Measurements from ENCODE around the gene ARHGEF25. TPM values are rescaled to one million over a fixed set of nuclear protein-coding genes. Genes with fewer than 3 reads are reported as not detected.

Gene ARHGEF25
- total and polyA plus RNA-seq, 2 of the 4 experiments (the other 2 are of a cell fraction), result 6.3 to 17.9 TPM

DNA sequence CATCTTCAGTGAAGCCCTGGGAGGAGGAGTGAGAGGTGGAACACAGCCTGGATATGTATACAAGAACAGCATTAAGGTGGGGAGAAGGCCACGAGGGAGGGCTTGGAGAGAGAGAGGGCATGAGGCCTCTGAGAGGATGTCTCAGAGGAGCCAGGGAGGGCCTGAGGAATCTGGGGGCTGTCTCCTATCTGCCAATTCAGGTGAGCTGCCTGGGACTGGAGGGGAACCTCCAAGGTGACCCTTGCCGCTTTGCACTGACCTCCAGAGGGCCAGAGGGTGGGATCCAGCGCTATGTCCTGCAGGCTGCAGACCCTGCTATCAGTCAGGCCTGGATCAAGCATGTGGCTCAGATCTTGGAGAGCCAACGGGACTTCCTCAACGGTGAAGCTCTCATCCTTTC, 4.4 kb downstream of the ARHGEF25 start:
- Histone ChIP-seq H4K8ac (ENCODE audit: low read depth in 2 of 2, low read length in 2 of 2) (no peak overlapping the region), H4K5ac (ENCODE audit: low read depth, low read length) (no peak overlapping the region), H3K14ac (replicated peaks; ENCODE audit: low read depth, low read length) (no peak overlapping the region), H3K18ac (ENCODE audit: low read depth, low read length) (no peak overlapping the region), H4K20me1 (ENCODE audit: insufficient read depth, low read length) (no peaks in the 10 kb centered on the region), H3K9me1 (ENCODE audit: insufficient read depth, low read length) (peaks cover 8% of the 10 kb centered on the region; the same call in 1 of the 2 replicates), H3K4me1 (ENCODE audit: control insufficient read depth, insufficient read depth, low read length) (peaks cover 4% of the 10 kb centered on the region), H3K27ac (ENCODE audit: insufficient read depth, low read length) (no peak overlapping the region), H2AFZ (replicated peaks; ENCODE audit: low read length, poor library complexity) (no peak overlapping the region), H2BK5ac (ENCODE audit: low read depth, low read length, poor library complexity, severe bottlenecking) (no peak overlapping the region), H2BK120ac (ENCODE audit: low read depth, low read length) (no peak overlapping the region), H3K36me3 (ENCODE audit: control insufficient read depth, insufficient read depth, low read length) (peaks cover 36% of the 10 kb centered on the region), H3K4me2 (ENCODE audit: low read depth, low read length) (no peak overlapping the region), H2AK5ac (ENCODE audit: low read depth, low read length) (no peak overlapping the region), H4K91ac (ENCODE audit: insufficient read depth, low read depth, low read length) (no peak overlapping the region), H3K23ac (ENCODE audit: low read depth, low read length) (no peak overlapping the region), H3K4ac (ENCODE audit: low read depth, low read length) (no peak overlapping the region), H2AK9ac (replicated peaks; ENCODE audit: low read depth, low read length, poor library complexity) (no peak overlapping the region), H3K4me3 (ENCODE audit: insufficient read depth, low read depth, low read length) (no peak overlapping the region), H3K9ac (ENCODE audit: low read depth, low read length) (no peak overlapping the region), H2BK20ac (ENCODE audit: low read depth, low read length) (no peak overlapping the region), H3K9me3 (ENCODE audit: control insufficient read depth, insufficient read depth, low read length) (no peaks in the 10 kb centered on the region), H3K56ac (ENCODE audit: extremely low read depth, insufficient read depth, low read length) (no peak overlapping the region), H3K27me3 (ENCODE audit: control insufficient read depth, insufficient read depth, low read length) (peaks cover 10% of the 10 kb centered on the region), H3K79me1 (ENCODE audit: low read depth in 1 of 2, low read length in 2 of 2) (peaks cover 0 to 13% of the 10 kb centered on the region in 2 experiments; a peak in 2 of 4 replicates), H2BK15ac (ENCODE audit: low read depth, low read length) (no peak overlapping the region)
- no peak for TF ChIP-seq MAZ (IDR thresholded peaks at IDR 0.05; ENCODE audit: borderline replicate concordance, low read depth, low read length)
- no peak for TF ChIP-seq RFX5 (IDR thresholded peaks at IDR 0.05; ENCODE audit: low read depth, low read length)
- TF ChIP-seq FOS (IDR thresholded peaks at IDR 0.05; ENCODE audit: low read depth, low read length), result no peak
- TF ChIP-seq, protein P1, sequence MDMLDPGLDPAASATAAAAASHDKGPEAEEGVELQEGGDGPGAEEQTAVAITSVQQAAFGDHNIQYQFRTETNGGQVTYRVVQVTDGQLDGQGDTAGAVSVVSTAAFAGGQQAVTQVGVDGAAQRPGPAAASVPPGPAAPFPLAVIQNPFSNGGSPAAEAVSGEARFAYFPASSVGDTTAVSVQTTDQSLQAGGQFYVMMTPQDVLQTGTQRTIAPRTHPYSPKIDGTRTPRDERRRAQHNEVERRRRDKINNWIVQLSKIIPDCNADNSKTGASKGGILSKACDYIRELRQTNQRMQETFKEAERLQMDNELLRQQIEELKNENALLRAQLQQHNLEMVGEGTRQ (IDR thresholded peaks at IDR 0.05; ENCODE audit: low read depth, low read length), result no peak
- no peak for TF ChIP-seq CEBPB (IDR thresholded peaks at IDR 0.05; ENCODE audit: low read depth, low read length)
- no peak for TF ChIP-seq RAD21 (IDR thresholded peaks at IDR 0.05; ENCODE audit: low read length)
- TF ChIP-seq MAFK (IDR thresholded peaks at IDR 0.05; ENCODE audit: low read depth, low read length), result no peak
- no peak for TF ChIP-seq CHD1 (IDR thresholded peaks at IDR 0.05; ENCODE audit: low read depth, low read length)
- TF ChIP-seq, protein P2, sequence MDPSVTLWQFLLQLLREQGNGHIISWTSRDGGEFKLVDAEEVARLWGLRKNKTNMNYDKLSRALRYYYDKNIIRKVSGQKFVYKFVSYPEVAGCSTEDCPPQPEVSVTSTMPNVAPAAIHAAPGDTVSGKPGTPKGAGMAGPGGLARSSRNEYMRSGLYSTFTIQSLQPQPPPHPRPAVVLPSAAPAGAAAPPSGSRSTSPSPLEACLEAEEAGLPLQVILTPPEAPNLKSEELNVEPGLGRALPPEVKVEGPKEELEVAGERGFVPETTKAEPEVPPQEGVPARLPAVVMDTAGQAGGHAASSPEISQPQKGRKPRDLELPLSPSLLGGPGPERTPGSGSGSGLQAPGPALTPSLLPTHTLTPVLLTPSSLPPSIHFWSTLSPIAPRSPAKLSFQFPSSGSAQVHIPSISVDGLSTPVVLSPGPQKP (IDR thresholded peaks at IDR 0.05; ENCODE audit: borderline replicate concordance, low read depth, low read length), result no peak
- no peak for TF ChIP-seq NFE2L2 (IDR thresholded peaks at IDR 0.05; ENCODE audit: low read depth, low read length)
- TF ChIP-seq BHLHE40 (IDR thresholded peaks at IDR 0.05; ENCODE audit: low read depth, low read length), result no peak
- TF ChIP-seq, protein P3, sequence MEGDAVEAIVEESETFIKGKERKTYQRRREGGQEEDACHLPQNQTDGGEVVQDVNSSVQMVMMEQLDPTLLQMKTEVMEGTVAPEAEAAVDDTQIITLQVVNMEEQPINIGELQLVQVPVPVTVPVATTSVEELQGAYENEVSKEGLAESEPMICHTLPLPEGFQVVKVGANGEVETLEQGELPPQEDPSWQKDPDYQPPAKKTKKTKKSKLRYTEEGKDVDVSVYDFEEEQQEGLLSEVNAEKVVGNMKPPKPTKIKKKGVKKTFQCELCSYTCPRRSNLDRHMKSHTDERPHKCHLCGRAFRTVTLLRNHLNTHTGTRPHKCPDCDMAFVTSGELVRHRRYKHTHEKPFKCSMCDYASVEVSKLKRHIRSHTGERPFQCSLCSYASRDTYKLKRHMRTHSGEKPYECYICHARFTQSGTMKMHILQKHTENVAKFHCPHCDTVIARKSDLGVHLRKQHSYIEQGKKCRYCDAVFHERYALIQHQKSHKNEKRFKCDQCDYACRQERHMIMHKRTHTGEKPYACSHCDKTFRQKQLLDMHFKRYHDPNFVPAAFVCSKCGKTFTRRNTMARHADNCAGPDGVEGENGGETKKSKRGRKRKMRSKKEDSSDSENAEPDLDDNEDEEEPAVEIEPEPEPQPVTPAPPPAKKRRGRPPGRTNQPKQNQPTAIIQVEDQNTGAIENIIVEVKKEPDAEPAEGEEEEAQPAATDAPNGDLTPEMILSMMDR (conservative IDR thresholded peaks at IDR 0.05; ENCODE audit: low read depth, low read length), result no peak
- no peak for TF ChIP-seq SMC3 (IDR thresholded peaks at IDR 0.05; ENCODE audit: low read depth, low read length)
- no peak for TF ChIP-seq RCOR1 (IDR thresholded peaks at IDR 0.05; ENCODE audit: insufficient replicate concordance, low read length)
- no peak for TF ChIP-seq MXI1 (IDR thresholded peaks at IDR 0.05; ENCODE audit: borderline replicate concordance, low read depth, low read length)
- TF ChIP-seq POLR2A (IDR thresholded peaks at IDR 0.05; ENCODE audit: low read depth, low read length), result no peak
- CTCF ChIA-PET, result interaction anchor here (0.7 to 0.9 kb wide), 2 partner anchors 17 to 32 kb away, joined by 3 read pairs; partner anchors contain the start of gene B4GALNT1
- DNase-seq, result no peak
- in situ Hi-C loops (cut with MboI; ENCODE audit: low sequenced_read_pairs), result no loop called here
- intact Hi-C loops (cut with micrococcal nuclease), result no loop called here
- no peak for ATAC-seq (ENCODE audit: low read depth)
- dilution Hi-C loops (cut with HindIII; ENCODE audit: low sequenced_read_pairs, unreplicated experiment), result no loop called here
- POLR2A ChIA-PET (ENCODE audit: unreplicated experiment), result no interaction called here
- no TSS peak for BruUV-seq (replicated peaks)
- WGBS, 2 experiments (ENCODE audit: extremely low coverage in 2 of 2, insufficient read length in 1 of 2), result 65% methylated on average over 2 of the region's 5 CpGs; no CpG with 5 or more reads in 1 of the 2 experiments

All from IMR-90 (cell line).